B cell (primary cell): ENCODE data around the gene MPL. TPM values are rescaled to one million over a fixed set of nuclear protein-coding genes. Genes with fewer than 3 reads are reported as not detected.

Source experiments
- ATAC-seq: fragments of 200-7000 bp; cut with Tn5 transposase; one replicate; pipeline ENCODE4 v1.10.0; 2021; ENCODE audit warnings: low read depth, mild to moderate bottlenecking, moderate number of reproducible peaks, moderate library complexity
- CTCF ChIA-PET: fragments of 350-600 bp; sonication (Branson Sonifier 250); formaldehyde crosslinking; loops from one replicate; lab custom pipeline; 2021; ENCODE audit warnings: antibody characterized with exemption, inconsistent platforms; lab: Charles Lee
- POLR2A ChIA-PET: fragments of 350-600 bp; sonication (Branson Sonifier 250); formaldehyde crosslinking; loops from one replicate; lab custom pipeline; 2021; ENCODE audit warnings: antibody characterized with exemption; lab: Charles Lee
- DNase-seq: peaks from one replicate; pipeline ENCODE4 v3.0.0; 2013
- H2AFZ ChIP-seq: 2 replicates; pipeline ENCODE4 v1.6.1; 2012; ENCODE audit warnings: mild to moderate bottlenecking, low read depth, low read length; ENCODE audit not compliant: insufficient read depth, poor library complexity, severe bottlenecking
- H3K27ac ChIP-seq, 2 donors: 1 replicate in 1 of 2; 2 replicates in 1 of 2; pipeline ENCODE4 v1.5.1; 2012 to 2013; ENCODE audit warnings: low read length in 2 of 2, mild to moderate bottlenecking in 2 of 2, moderate library complexity in 1 of 2
- H3K27me3 ChIP-seq, 4 experiments: fragments of 200-600 bp in 1 of 4; sonication (generic) in 1 of 4; replicated peaks in 1 of 4; 1 replicate in 2 of 4; 2 replicates in 2 of 4; pipeline versions ENCODE4 v1.6.1 to v1.7.0; 2013 to 2016; ENCODE audit warnings: low read length in 3 of 4, mild to moderate bottlenecking in 2 of 4, mixed read lengths in 1 of 4, moderate library complexity in 1 of 4; ENCODE audit not compliant: insufficient read depth in 4 of 4, control insufficient read depth in 3 of 4; ENCODE audit errors: control extremely low read depth in 1 of 4
- H3K36me3 ChIP-seq, 2 experiments: replicated peaks in 1 of 2; 1 replicate in 1 of 2; 2 replicates in 1 of 2; pipeline versions ENCODE4 v1.6.1 to v1.7.1; 2013; ENCODE audit warnings: low read length in 1 of 2; ENCODE audit not compliant: insufficient read depth in 2 of 2, control insufficient read depth in 1 of 2; ENCODE audit errors: control extremely low read depth in 1 of 2, extremely low read depth in 1 of 2
- H3K4me1 ChIP-seq, 2 donors: fragments of 200-600 bp in 1 of 2; sonication (generic) in 1 of 2; 1 replicate in 1 of 2; 2 replicates in 1 of 2; pipeline versions ENCODE4 v1.5.1 to v1.6.1; 2013 to 2017; ENCODE audit warnings: low read length in 2 of 2; ENCODE audit not compliant: control insufficient read depth in 2 of 2, insufficient read depth in 2 of 2
- H3K4me2 ChIP-seq: replicated peaks from 2 replicates; pipeline ENCODE3; 2012; ENCODE audit warnings: mild to moderate bottlenecking, low read depth, low read length; ENCODE audit not compliant: poor library complexity, severe bottlenecking
- H3K4me3 ChIP-seq, 5 experiments: fragments of 200-600 bp in 1 of 5; sonication (generic) in 1 of 5; 1 replicate in 3 of 5; 2 replicates in 2 of 5; pipeline versions ENCODE4 v1.5.1 to v1.7.0; 2011 to 2016; ENCODE audit warnings: low read length in 4 of 5, mild to moderate bottlenecking in 4 of 5, low read depth in 2 of 5, control low read depth in 1 of 5, moderate library complexity in 1 of 5; ENCODE audit not compliant: insufficient read depth in 1 of 5; ENCODE audit errors: control extremely low read depth in 1 of 5, extremely low read depth in 1 of 5
- H3K79me2 ChIP-seq: fragments of 200-600 bp; sonication (generic); one replicate; pipeline ENCODE4 v1.6.0; 2016; ENCODE audit warnings: low read length; ENCODE audit not compliant: control insufficient read depth, insufficient read depth
- H3K9ac ChIP-seq: fragments of 200-600 bp; sonication (generic); 2 replicates; pipeline ENCODE4 v1.6.1; 2017; ENCODE audit warnings: mild to moderate bottlenecking, low read length, moderate library complexity
- H3K9me3 ChIP-seq, 3 donors: one replicate each; pipeline versions ENCODE4 v1.6.1 to v1.7.1; 2013; ENCODE audit warnings: low read length in 2 of 3; ENCODE audit not compliant: control insufficient read depth in 2 of 3, insufficient read depth in 1 of 3; ENCODE audit errors: control extremely low read depth in 1 of 3
- H4K20me1 ChIP-seq: 2 replicates; pipeline ENCODE4 v1.6.0; 2012; ENCODE audit warnings: mild to moderate bottlenecking, low read length; ENCODE audit not compliant: insufficient read depth, control insufficient read depth, poor library complexity, severe bottlenecking
- H3K27ac Mint-ChIP-seq: one replicate; pipeline ENCODE4 v1.8.0; 2021; ENCODE audit warnings: mixed read lengths
- H3K27me3 Mint-ChIP-seq: one replicate; pipeline ENCODE4 v1.8.0; 2021; ENCODE audit warnings: mixed read lengths
- H3K4me1 Mint-ChIP-seq: one replicate; pipeline ENCODE4 v1.8.0; 2021; ENCODE audit warnings: mixed read lengths
- H3K4me3 Mint-ChIP-seq: one replicate; pipeline ENCODE4 v1.8.0; 2021; ENCODE audit warnings: mixed read lengths
- H3K9me3 Mint-ChIP-seq: one replicate; pipeline ENCODE4 v1.8.0; 2022; ENCODE audit warnings: mixed read lengths; ENCODE audit not compliant: insufficient read depth
- CTCF ChIP-seq: fragments of 200-600 bp; IDR thresholded peaks from one replicate; pipeline ENCODE4 v1.8.0; 2022; ENCODE audit warnings: antibody characterized with exemption, mild to moderate bottlenecking
- EZH2 ChIP-seq: IDR thresholded peaks from 2 replicates; pipeline ENCODE4 v1.6.1; 2012; ENCODE audit warnings: borderline replicate concordance, low read depth, mild to moderate bottlenecking, moderate library complexity, low read length; ENCODE audit not compliant: insufficient read depth, poor library complexity, severe bottlenecking
- WGBS: methylation state at CpG from one replicate; pipeline ENCODE4 v1.1.5; 2013; ENCODE audit warnings: missing lambda C conversion rate; ENCODE audit not compliant: insufficient coverage; 5-methylcytosine and 5-hydroxymethylcytosine counted together
- intact Hi-C: fragments of 100-400 bp; cut with micrococcal nuclease; formaldehyde crosslinking; loops from one replicate; pipeline ENCODE4 v1.10.0; 2022
- polyA plus RNA-seq: library from polyadenylated mRNA; depleted of rRNA; stranded (reverse); fragments of >200 nt; gene quantifications from 2 replicates; pipeline ENCODE4 v1.2.3, GENCODE V29; 2012
- total RNA-seq, 2 donors: library from RNA; stranded (reverse); fragments of 120-200 nt in 1 of 2; gene quantifications; 1 replicate in 1 of 2; 2 replicates in 1 of 2; pipeline versions ENCODE4 v1.2.3 to v1.2.4, GENCODE V29; 2013 to 2022

Gene MPL
- total and polyA plus RNA-seq, 2 donors (not counting 1 experiment from before 2014, with no cell fraction given) = not detected

DNA sequence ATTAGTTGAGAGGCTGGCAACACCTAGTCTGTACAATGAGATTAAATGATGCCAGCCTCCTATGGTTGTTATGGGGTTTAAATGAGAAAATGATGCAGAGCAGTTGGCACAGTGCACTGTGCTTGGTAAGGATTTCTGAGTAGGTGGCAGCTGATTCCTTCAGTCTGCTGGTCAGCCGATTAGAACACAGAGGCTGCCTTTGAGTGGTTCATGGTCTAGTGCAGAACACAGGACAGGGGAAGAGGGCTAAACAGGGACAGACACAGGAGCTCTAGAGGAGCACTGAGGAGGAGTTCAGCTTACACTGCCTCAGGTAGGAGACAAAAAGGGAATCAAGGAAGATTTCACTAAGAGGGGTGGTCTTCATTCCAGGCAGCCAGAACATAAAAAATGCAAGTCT is 35.4 kb upstream of the MPL start:
- Histone ChIP-seq H3K27me3 (peaks cover 0 to 3% (median 0%) of the 10 kb centered on the region in 4 experiments), H2AFZ (no peak overlapping the region), H3K36me3 (no peaks in the 10 kb centered on the region), H4K20me1 (no peaks in the 10 kb centered on the region), H3K9me3 (no peaks in the 10 kb centered on the region), H3K4me3 (no peak overlapping the region), H3K27ac (no peak overlapping the region), H3K9ac (no peak overlapping the region), H3K4me2 (no peak overlapping the region), H3K79me2 (no peaks in the 10 kb centered on the region), H3K4me1 (no peaks in the 10 kb centered on the region)
- no peak overlapping the region for H3K27ac Mint-ChIP-seq
- H3K4me3 Mint-ChIP-seq = no peak overlapping the region
- 92% methylated on average over 1 of the region's 1 CpG for WGBS
- DNase-seq (no peak), ATAC-seq (no peak)
- intact Hi-C loops = no loop called here
- no peaks in the 10 kb centered on the region for H3K9me3 Mint-ChIP-seq
- H3K4me1 Mint-ChIP-seq = no peaks in the 10 kb centered on the region
- POLR2A ChIA-PET = no interaction called here
- CTCF ChIA-PET = no interaction called here
- TF ChIP-seq EZH2 (no peak), CTCF (no peak)
- peaks cover 21% of the 10 kb centered on the region for H3K27me3 Mint-ChIP-seq

DNA sequence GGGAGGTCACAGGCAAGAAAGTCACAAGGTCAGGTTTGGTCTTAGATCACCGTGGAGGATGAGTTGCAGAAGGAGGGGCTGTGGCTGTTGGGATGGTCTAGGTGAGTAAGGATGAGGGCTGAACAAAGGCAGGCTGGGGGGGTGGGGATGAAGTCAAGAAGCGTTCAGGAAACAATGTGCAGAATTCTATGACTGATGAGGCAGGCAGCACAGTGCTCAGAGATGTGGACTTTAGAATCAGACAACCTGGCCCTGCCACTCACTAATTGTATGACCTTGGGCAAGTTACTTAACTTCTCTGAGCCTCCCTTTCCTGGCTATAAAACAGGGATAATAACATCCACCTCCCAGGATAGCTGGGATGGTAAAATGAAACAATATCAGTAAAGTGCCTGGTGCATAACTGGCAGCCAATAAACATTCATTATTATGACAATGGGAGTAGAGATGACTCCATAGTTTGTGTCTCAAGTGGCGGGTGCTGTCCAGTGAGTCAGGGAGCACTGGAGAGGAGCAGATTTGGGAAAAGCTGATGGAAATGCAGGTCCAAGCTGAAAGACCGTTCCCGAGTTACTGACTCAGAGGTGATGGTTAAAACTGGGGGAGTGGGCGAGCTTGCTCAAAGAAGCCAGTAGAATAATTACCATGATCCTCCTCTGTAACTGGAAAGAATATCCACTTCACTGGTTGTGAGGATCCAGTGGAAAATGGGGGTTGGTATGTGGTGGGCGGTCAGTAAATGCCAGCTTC is 34.7 kb upstream of the MPL start:
- ChIA-PET CTCF (interaction anchor here (0.8 kb wide), 1 partner anchor 74 kb away, joined by 3 read pairs; no protein-coding TSS in a partner anchor), POLR2A (no interaction called here)
- H3K4me3 Mint-ChIP-seq = no peak overlapping the region
- Histone ChIP-seq H3K4me1 (no peaks in the 10 kb centered on the region), H3K27ac (no peak overlapping the region), H3K79me2 (no peaks in the 10 kb centered on the region), H3K9ac (no peak overlapping the region), H2AFZ (no peak overlapping the region), H3K36me3 (no peaks in the 10 kb centered on the region), H3K9me3 (no peaks in the 10 kb centered on the region), H3K27me3 (peaks cover 0 to 3% (median 0%) of the 10 kb centered on the region in 4 experiments), H3K4me2 (no peak overlapping the region), H3K4me3 (no peak overlapping the region), H4K20me1 (no peaks in the 10 kb centered on the region)
- no peak for ATAC-seq
- H3K4me1 Mint-ChIP-seq = no peaks in the 10 kb centered on the region
- TF ChIP-seq CTCF (no peak), EZH2 (no peak)
- no peak overlapping the region for H3K27ac Mint-ChIP-seq
- intact Hi-C loops = no loop called here
- DNase-seq = no peak
- H3K9me3 Mint-ChIP-seq = no peaks in the 10 kb centered on the region
- H3K27me3 Mint-ChIP-seq = peaks cover 21% of the 10 kb centered on the region
- 88% methylated on average over 5 of the region's 7 CpGs for WGBS
